ENCODE measurements around the gene LMNB1. TPM values are rescaled to one million over a fixed set of nuclear protein-coding genes. Genes with fewer than 3 reads are reported as not detected.
"Not testable (repeated sequence)": the region's sequence is repeated elsewhere in the genome, so short reads cannot be mapped to it uniquely, and the experiment has no call there.

LMNB1 gene
- total RNA-seq, 1 experiment from 2014 or later, result 197 TPM

DNA sequence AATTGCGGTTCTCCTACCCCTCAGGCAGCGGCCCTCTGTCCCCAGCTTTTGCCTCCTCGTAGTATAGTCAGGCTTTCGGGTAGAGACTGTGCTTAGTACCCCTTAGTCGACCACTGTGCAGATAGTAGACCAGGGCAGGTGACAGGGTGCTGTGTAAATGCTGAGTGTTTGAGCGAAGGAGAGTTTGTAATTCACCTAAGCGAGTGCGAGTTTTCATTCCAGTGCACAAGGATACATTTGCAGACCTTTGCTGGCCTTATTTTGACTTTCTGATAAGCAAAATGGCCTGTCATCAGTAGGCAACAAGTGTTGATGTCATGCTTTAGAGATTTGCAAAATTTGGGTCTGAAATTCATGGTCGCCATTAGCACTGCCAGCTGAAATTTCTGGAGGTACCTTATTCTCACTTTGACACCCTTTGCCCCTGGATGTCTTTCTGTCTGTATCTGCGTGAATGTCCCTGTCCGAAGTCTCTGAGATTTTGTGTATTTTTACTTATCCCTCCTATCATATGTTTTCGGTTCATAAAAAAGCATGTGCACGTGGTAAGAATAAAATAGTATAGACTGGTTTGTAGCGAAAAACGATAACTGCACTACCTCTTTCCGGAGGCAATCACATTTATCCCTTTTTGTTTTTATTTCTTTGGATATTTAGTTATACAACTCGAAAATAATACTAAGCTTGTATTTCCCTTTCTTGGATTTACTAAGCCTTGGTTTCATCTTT lies 1.9 kb downstream of the LMNB1 start:
- DNase-seq (ENCODE audit: low spot score), result no peak

DNA sequence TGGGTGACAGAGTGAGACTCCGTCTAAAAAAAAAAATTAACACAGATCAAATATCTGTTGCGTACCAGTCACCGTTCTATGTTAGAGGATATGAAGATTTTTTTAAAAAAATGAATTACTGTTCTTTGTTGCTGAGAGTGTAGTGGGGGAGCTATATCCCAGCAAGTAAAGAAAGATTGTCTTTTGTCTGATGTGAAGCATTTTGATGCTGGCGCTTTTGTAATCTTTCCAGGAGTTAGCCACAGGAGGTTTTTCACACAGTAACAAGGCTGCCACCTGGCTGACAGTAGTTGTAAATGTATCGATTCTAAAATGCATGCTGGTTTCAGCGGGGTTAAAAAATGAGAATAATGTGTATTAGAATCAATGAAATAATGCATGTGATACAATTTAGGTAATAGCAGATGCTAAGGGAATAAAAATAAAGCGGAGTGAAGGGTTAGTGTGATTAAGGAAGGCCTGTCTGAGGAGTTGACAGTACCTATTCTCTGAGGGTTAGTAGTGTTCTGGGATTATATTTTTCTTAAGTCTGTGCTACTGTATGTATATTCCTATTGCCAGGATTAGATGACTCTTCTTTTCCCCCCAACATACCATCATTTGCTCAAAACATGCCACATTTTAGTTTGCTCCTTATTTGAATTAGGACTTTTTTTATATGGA lies 3.4 kb downstream of the LMNB1 start:
- peak; percentile 55 for DNase-seq (ENCODE audit: low spot score)

DNA sequence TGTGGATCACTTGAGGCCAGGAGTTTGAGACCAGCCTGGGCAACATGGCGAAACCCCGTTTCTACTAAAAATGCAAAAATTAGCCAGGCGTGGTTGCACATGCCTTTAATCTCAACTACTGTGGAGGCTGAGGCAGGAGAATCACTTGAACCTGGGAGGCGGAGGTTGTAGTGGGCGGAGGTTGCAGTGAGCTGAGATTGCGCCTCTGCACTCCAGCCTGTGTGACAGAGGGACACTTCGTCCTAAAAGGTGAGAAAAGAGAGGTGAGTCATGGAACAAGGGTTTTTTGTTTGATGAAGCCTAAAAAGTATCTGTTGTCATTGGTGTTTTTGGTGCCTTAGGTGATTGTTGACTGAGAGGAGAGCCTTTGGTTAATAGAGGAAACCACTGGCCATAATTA lies 11.5 kb downstream of the LMNB1 start:
- not testable (repeated sequence) for DNase-seq (ENCODE audit: low spot score)

DNA sequence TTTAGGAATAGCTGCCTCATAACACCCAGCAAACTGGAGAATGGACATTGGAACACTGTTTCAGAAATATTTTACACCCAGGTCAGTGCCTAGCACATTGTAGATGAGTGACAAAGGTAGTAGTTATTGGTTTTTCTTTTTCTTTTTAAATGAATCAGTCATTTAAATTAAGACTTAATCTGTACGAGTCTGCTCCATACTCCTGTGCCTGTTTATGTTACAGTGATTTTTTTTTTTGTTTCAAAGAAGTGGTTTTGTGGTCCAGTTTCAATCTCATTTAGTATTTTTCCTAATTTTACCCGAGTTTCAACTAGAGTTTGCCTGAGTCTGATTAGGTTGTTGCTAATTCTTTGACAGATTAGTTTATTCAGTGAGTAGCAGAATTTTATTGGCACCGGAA lies 16.2 kb downstream of the LMNB1 start:
- no peak for DNase-seq (ENCODE audit: low spot score)

DNA sequence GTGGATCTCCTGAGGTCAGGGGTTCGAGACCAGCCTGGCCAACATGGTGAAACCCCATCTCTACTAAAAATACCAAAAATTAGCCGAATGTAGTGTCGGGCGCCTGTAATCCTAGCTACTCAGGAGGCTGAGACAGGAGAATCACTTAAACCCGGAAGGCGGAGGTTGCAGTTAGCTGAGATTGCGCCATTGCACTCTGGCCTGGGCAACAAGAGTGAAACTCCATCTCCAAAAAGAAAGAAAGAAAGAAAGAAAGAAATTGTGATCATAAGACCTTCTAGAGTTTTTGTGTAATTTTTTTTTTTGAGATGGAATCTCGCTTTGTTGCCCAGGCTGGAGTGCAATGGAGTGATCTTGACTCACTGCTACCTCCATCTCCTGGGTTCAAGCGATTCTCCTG lies 16.7 kb downstream of the LMNB1 start:
- not testable (repeated sequence) for DNase-seq (ENCODE audit: low spot score)

DNA sequence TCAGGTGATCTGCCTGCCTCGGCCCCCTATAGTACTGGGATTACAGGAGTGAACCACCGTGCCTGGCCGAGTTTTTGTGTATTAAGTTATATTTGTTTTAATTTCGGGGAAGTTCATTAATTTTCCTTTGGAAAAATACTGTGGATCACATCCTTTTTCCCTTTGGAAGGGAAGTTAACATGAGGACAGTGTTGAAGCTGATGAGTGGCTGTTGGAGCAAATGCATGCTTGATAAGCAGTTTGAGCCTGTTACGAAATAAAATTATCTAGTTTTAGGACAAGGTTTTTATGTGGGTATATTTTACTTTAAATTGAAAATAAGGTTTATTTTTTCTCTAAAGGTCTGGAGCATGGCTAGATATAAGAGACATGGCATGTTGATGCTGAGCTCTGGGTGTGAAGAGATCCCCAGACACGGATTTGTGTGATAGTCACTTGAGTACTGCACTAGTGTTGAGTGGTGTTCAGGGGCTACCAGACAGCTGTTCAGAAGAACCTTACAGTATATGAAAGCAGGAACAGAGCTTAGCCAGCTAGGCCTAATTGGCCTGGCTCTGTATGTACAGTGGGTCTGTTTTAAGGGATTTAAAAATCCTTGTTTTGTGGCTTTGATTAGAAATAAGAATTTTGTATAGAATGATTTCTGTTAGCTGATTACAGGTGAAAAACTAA lies 17.4 kb downstream of the LMNB1 start:
- no peak for DNase-seq (ENCODE audit: low spot score)

DNA sequence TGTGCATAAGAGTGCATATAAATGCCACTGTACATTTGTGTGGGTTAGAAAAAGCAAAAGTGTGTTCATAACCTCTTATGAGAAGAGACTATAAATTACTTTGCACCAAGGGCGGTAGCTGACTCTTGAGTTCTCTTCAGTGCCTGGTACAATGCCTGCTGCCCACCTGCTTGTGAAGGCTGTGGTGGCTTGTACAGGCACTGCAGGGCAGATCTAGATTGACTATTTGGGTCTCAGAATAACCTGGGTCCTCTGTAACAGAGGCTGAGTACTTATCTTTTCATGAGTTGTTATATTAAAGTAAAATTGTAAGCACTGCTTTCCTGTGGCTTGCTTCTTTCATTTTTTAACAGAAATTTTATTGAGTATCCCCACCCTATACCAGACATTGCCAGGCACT lies 22.8 kb downstream of the LMNB1 start:
- no peak for DNase-seq (ENCODE audit: low spot score)

DNA sequence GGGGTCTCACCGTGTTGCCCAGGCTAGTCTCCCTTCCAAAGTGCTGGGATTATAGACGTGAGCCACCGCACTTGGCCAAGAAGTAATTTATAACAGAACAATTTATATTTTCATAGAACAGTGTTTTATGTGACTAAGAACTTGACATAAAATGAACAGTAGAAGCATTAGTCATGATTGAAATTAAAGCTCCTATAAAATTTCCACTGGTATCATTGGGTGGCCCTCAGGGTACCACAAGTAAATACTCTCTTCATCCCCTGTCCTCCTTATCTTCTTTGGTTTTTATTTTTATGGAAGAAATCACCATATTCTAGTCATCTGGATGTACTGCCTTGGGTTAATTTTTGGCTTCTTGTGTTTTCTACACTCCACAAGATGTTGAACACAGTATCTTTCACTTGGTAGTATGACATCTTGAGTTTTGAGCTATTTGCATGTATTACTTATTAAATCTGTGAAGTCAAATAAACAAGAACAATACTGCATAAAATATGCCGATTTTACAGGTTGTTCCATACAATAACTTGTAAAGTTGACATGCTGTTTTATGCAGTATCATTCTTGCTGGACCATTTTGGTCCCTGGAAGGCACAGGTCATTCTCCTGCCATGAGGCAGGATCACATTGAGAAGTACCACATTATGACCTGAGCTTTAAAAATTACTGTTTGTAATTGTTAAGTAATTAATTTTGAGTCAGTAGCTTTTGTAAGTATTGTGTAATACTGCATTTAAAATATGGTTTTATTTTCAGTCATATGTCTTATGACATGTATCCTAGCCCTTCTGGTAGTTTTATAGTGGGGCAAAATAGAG lies 24.4 kb downstream of the LMNB1 start:
- no peak for DNase-seq (ENCODE audit: low spot score)

DNA sequence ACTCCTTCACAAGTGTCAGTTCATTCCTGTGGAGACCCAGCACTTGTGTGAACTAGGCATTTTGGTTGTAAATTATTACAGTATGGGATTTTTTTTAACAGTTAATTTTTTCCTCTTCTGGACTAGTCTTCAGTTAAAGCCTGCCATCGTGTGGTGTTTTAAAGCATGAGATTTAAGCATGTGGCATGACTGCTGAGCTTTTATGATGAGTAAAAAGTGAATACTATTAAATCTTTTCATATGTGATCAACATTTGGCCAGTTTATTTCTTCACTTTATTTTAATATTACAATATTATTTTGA lies 25.0 kb downstream of the LMNB1 start:
- DNase-seq (ENCODE audit: low spot score), result no peak

DNA sequence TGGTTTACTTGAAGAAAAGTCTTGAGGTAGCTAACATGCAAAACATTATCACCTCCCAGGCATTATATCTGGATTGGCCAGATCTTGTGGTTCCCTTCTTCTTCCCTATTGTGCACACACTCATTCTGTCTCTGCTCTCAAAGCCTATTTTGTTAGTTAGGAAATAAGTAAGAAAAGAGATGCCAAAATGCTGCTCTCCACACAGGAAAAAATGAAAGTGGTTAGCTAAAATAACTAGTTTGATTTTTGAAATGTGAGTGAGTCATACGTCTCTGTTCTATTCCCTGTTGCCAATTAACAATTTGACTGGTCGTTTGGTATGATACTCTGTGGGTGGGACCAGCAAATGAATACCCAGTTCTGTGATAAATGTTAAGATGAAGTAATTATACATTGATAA lies 28.1 kb downstream of the LMNB1 start:
- DNase-seq (ENCODE audit: low spot score), result no peak

DNA sequence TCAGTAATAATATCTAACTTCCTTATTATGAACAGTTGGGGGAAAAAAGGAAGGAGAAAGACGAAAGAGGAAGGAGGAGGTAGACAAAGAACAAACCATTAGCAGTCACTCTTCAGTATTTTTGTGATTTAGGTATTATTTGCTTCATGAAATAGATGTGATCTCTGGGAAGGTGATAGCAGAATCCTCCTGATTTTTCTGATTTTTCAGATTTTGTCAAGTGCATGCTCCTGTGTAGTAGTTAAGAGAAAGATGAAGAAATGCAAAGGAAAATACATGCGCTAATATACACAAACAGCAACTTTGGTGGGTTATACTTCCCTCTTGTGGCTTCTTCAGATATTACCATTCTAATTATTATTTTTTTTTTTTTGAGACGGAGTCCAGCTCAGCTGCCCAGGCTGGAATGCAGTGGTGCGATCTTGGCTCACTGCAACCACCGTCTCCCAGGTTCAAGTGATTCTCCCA lies 31.6 kb downstream of the LMNB1 start:
- peak; percentile 47 for DNase-seq (ENCODE audit: low spot score)

DNA sequence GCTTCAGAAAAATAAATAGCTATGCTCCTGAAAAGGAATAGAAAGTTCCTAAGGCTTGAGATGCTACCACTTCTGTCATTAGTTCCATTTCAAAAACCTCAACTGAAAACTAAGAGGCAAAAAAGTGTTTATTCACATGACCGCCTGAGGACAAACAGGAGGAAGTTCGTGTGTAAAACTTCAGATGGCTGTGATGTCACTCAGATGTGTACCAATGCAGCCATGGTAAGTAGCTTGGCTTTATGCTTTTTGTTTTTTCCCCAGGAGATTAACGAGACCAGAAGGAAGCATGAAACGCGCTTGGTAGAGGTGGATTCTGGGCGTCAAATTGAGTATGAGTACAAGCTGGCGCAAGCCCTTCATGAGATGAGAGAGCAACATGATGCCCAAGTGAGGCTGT lies 33.0 kb downstream of the LMNB1 start:
- no peak for DNase-seq (ENCODE audit: low spot score)

DNA sequence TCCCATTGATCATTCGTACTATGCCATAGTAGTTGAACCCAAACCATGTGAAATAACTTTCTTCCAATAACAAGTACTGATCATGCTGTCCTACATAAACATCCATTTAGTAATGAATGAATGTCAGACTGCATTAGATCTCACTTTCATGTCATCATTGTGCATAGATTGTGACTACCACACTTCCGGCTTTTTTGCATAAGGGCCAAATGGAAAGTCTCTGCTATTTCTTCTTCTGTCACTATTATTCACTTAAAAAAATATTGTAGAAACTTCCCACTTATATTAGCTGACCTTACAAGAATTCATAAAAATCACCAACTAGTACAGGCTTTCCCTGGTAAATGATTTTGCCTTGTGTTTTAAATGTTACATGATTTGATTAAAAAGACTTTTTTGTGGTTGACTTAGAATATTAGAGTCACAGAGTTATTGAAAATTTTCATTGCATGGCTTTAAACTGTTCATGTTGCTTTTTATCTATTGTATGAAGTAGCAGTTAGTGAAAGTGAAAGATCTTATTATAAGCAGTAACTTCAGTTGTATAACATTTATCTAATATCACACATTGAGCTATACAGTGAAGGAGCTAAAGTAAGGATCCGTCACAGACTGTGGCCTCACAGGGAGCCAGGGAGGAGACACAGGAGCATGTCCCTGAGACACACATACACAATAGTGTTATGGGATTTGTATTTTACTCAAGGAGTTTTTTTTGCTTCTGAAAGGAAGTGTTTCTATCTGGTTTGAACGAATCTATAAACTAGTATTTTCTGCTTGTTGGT lies 33.9 kb downstream of the LMNB1 start:
- no peak for DNase-seq (ENCODE audit: low spot score)

DNA sequence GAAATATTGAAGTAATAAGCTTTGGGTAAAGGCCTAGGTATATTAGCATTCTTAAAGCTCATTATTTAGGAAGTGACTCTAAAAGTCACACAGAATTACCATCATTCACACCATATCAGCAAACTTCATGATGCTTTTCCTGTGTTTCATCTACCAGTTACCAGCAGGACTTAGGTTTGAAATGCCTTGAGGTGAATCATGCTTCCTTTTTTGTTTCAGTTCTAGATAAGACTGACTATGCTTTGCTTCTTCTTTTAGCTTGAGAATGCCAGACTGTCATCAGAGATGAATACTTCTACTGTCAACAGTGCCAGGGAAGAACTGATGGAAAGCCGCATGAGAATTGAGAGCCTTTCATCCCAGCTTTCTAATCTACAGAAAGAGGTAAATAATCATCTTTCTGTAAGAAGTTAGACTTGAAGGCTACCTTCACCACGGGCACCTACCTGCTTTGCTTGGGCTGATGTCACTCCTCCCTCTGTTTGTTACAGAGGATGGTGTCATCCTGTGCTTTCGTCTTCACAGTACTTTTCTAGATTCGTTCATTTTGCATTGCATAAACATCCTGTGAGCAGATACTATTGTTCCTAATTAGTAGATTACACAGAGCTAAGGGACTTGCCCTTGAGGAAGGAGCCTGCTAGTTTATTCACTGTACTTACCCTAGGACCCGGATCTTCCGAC lies 34.7 kb downstream of the LMNB1 start:
- no peak for DNase-seq (ENCODE audit: low spot score)

DNA sequence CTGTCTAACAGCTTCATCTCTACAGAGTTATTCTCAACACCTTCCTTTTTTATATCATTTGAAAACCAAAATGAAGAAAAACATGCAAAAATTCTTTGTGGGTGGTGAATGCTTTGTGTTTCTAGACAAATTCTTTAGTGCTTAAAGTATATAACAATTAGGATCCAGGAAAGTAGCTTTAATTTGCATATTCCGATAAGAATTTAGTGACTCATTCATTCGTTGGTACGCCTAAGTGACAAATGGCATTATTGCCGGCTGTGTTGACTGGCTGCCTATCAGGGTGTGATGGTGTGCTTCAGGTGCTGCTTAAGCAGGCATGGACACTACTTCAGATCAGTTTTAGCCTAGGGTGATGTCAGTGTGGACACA lies 35.2 kb downstream of the LMNB1 start:
- no peak for DNase-seq (ENCODE audit: low spot score)

DNA sequence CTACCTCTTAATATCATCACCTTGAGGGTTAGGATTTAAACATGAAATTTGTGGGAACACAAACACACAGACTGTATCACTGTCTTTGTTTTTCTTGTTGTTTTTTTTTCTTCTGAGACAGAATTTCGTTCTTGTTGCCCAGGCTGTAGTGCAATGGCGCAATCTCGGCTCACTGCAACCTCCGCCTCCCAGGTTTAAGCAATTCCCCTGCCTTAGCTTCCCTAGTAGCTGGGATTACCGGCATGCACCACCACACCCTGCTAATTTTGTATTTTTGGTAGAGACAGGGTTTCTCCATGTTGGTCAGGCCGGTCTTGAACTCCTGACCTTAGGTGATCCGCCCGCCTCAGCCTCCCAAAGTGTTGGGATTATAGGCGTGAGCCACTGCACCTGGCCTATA lies 36.9 kb downstream of the LMNB1 start:
- not testable (repeated sequence) for DNase-seq (ENCODE audit: low spot score)

DNA sequence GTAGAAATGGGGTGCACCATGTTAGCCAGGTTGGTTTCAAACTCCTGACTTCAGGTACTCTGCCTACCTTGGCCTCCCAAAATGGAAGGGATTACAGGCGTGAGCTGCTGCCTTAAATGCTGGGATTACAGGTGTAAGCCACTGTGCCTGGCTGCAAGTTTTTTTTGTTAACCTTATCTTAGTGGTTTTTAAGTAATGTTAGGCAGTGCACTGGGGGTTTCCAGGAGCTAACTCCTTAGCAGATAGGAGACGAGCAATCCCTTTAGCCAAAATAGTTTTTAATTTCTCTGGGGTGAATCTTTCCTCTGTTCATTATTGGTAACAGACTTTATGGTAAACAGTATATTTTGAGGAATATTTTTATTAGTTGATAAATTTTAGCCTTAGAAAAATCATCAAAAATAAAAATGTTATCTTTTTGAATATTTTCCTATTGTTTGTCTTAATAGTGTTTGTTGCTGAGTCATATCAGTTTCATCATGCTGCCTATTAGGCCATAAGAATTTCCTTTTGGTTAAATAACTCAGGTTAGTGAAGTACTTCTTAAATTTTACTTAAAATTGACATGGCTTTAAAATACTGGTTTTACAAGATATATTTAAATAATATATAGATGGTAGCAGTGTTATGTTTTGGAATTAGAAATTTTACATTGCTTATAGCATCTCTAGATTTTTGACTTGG lies 37.9 kb downstream of the LMNB1 start:
- no peak for DNase-seq (ENCODE audit: low spot score)

DNA sequence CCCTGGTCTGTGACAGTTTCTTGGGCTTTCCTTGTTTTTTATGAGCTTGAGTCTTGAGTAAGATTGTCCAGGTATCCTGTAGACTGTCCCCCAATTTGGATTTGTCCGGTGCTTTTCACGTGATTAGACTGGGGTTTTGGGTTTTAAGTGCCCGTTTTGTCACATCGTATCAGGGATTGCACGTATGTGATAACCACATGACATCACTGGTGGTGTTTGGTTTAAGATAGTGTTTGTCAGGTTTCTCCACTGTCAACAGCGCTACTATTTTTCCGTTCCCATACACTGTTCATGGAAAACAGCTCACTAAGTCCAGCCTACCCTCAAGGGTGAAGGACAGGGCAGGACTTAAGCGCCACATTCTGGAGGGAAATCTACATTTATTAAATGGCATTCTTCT lies 39.7 kb downstream of the LMNB1 start:
- DNase-seq (ENCODE audit: low spot score), result no peak

DNA sequence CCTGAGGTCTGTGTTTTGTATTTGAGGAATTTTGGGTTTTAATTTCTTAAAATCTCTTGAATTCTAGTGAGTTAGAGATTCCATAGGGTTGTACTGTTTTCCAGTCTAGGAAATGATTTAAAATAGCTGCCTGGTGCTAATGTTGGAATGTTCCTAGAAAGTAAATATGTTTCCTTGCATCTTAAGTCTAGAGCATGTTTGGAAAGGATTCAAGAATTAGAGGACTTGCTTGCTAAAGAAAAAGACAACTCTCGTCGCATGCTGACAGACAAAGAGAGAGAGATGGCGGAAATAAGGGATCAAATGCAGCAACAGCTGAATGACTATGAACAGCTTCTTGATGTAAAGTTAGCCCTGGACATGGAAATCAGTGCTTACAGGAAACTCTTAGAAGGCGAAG lies 41.8 kb downstream of the LMNB1 start:
- DNase-seq (ENCODE audit: low spot score), result no peak

DNA sequence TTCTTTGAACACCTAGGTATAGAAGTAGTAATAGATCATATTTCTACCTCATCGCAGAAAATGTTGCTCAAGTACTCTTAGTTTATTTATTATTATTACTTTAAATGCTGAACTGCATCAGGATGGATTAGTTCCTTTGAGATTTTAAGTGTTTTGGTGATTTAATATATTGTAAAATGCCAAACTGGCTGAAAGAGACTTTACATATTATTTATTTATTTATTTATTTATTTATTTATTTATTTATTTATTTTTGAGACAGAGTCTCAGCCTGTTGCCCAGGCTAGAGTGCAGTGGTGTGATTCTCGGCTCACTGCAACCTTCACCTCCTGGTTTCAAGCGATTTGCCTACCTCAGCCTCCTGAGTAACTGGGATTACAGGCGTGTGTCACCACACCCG lies 42.3 kb downstream of the LMNB1 start:
- no peak for DNase-seq (ENCODE audit: low spot score)
